DOHH2 (cell line): ENCODE data around the gene MMP24OS.

Experiments used
- EZH2phosphoT487 ChIP-seq: fragments of 200-600 bp; sonication (generic); IDR thresholded peaks from 2 replicates; pipeline ENCODE4 v1.6.1; 2017; ENCODE audit warnings: borderline replicate concordance, mild to moderate bottlenecking, antibody characterized with exemption, low read length, moderate library complexity, mixed read lengths
- TF ChIP-seq, protein P1 (sequence below): fragments of 200-600 bp; sonication (generic); IDR thresholded peaks from one replicate; pipeline ENCODE4 v1.5.1; 2014; ENCODE audit warnings: antibody characterized with exemption, mild to moderate bottlenecking, low read depth, low read length; ENCODE audit not compliant: poor library complexity, severe bottlenecking

DNA sequence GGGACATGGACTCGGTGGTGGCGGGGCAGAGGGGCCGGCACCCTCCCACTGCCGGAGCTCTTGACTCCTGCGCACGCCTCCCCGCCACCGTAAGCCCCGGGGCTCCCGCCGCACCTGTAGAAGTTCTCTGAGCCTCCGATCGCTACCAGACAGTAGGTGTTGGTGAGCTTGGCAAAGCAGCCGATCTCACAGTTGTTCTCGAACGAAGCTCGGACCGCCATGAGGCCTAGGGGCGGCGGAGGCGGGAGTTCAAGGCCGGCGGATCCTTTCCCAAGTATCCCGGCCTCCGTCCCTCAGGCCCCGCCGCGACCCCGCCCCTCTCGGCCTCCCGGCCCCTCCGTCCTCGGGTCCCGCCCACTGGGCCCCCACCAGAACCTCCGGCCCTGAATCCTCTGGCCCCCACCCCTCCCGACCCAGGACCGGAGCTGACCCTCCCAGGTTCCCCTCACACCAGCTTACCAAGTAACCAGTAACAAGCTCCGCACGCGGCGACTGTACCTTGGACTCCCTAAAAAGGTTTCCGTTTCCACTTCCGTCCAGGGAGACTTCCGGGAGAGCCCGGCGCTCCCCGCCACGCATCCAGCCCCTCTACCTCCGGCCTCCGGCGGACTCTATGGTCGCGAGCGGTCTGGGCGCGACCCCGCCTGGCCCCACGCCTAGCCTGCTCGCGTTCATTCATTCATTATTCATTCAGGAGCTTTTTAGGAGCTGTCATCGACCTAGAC is 6.5 kb upstream of the MMP24OS start, which contains the start of gene EIF6:
- TF ChIP-seq, protein P1, sequence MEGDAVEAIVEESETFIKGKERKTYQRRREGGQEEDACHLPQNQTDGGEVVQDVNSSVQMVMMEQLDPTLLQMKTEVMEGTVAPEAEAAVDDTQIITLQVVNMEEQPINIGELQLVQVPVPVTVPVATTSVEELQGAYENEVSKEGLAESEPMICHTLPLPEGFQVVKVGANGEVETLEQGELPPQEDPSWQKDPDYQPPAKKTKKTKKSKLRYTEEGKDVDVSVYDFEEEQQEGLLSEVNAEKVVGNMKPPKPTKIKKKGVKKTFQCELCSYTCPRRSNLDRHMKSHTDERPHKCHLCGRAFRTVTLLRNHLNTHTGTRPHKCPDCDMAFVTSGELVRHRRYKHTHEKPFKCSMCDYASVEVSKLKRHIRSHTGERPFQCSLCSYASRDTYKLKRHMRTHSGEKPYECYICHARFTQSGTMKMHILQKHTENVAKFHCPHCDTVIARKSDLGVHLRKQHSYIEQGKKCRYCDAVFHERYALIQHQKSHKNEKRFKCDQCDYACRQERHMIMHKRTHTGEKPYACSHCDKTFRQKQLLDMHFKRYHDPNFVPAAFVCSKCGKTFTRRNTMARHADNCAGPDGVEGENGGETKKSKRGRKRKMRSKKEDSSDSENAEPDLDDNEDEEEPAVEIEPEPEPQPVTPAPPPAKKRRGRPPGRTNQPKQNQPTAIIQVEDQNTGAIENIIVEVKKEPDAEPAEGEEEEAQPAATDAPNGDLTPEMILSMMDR: no peak
- TF ChIP-seq EZH2phosphoT487: no peak
